ENCODE results near the gene NPHP3. TPM values are rescaled to one million over a fixed set of nuclear protein-coding genes. Genes with fewer than 3 reads are reported as not detected.
A peak's percentile ranks its signal among the peaks of the same experiment; 100 is the strongest.

NPHP3 gene
- polyA plus RNA-seq, 1 of the 3 experiments (the other 2 are of a cell fraction), result 19.0 TPM

DNA sequence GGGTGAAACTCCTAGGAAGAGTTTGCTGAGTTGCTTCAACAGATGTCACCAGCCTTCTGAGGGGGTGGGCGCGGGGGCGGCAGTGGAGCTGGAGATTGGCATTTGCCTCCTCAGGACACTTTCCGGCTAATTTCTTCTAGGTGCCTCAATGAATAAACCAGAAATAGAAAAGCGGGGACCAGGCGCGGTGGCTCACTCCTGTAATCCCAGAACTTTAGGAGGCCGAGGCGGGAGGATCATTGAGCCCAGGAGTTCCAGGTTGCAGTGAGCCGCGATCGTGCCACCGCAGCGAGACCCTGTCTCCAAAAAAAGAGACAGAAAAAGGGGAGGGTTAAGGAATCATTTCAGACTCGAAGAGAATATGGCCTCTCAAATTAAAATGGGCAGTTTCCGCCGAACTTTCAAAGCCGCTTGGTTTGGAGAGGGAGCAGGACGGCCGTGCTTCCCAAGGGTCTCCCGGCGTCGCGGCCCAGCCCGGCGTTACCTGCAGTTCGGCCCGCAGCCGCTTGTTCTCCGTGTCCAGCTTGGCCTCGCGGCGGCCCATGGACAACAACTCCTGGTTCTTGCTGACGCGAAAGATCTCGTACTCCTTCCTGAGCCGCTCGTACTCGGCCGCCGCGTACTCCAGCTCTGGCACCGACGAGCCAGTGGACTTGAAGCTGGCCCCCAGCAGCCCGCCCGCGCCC is 587 bp downstream of the NPHP3 start:
- Histone ChIP-seq H3K9me2 (no peaks in the 10 kb centered on the region), H3K4me1 (ENCODE audit: control insufficient read depth in 1 of 2, insufficient read depth in 2 of 2, low read depth in 1 of 2, low read length in 1 of 2) (peaks cover 4 to 5% of the 10 kb centered on the region in 2 experiments; a peak in 3 of 4 replicates), H3K36me3 (replicated peaks in 1 of 2; ENCODE audit: control insufficient read depth in 1 of 2, insufficient read depth in 2 of 2, low read length in 1 of 2) (peaks cover 20 to 24% of the 10 kb centered on the region in 2 experiments), H3K4me2 (peak overlapping the region; percentile 82), H3F3A (replicated peaks; ENCODE audit: insufficient read depth) (peaks cover 7% of the 10 kb centered on the region), H3K9ac (peak overlapping the region; percentile 91), H3K4me3 (ENCODE audit: low read depth in 2 of 2, low read length in 1 of 2) (peak overlapping the region; percentile 83 to 84), H2AFZ (ENCODE audit: low read depth) (peak overlapping the region; percentile 80), H3K9me3 (no peaks in the 10 kb centered on the region), H4K20me1 (ENCODE audit: insufficient read depth) (peaks cover 13% of the 10 kb centered on the region; the same call in 1 of the 2 replicates), H3K79me2 (ENCODE audit: insufficient read depth) (peaks cover 28% of the 10 kb centered on the region), H3K27ac (ENCODE audit: low read depth in 2 of 2, low read length in 1 of 2) (peak overlapping the region; percentile 85 to 88), H3K27me3 (ENCODE audit: insufficient read depth) (no peaks in the 10 kb centered on the region)
- ChIA-PET POLR2A (interaction anchor here (1.5 kb wide), 1 partner anchor 62 kb away, joined by 5 read pairs; the partner anchor contains the start of genes ACAD11 and UBA5), CTCF (interaction anchor here (0.6 to 1.1 kb wide), 5 partner anchors 10 to 943 kb away, joined by 3 to 4 read pairs (median 3); no protein-coding TSS in a partner anchor)
- TF ChIP-seq IRF3 (IDR thresholded peaks at IDR 0.05; ENCODE audit: low read depth, low read length), result no peak
- TF ChIP-seq SIN3A (IDR thresholded peaks at IDR 0.05; ENCODE audit: borderline replicate concordance, low read depth, low read length), result 0 out of 2 replicates have a peak, but pooled peaks have one; percentile 12
- peak; percentile 41 for TF ChIP-seq CTCF (IDR thresholded peaks at IDR 0.05)
- no peak for DNase-seq
- WGBS (ENCODE audit: low lambda C conversion rate), result 9% methylated on average over 18 of the region's 47 CpGs

- peaks cover 33 to 37% of the 10 kb centered on the region in 2 experiments for H3K36me3 ChIP-seq (replicated peaks in 1 of 2; ENCODE audit: control insufficient read depth in 1 of 2, insufficient read depth in 2 of 2, low read length in 1 of 2)
- ChIA-PET CTCF (interaction anchor here (1.0 kb wide), 1 partner anchor 61 kb away, joined by 4 read pairs; the partner anchor contains the start of genes ACAD11 and UBA5), POLR2A (no interaction called here)
- no peak overlapping the region for H3K9ac ChIP-seq
- WGBS (ENCODE audit: low lambda C conversion rate), result 83% methylated on average over 6 of the region's 6 CpGs
- no peak overlapping the region for H2AFZ ChIP-seq (ENCODE audit: low read depth)
- H3K9me2 ChIP-seq, result no peaks in the 10 kb centered on the region
- peaks cover 40% of the 10 kb centered on the region for H3K79me2 ChIP-seq (ENCODE audit: insufficient read depth)
- no peaks in the 10 kb centered on the region for H3K9me3 ChIP-seq
- peaks cover 9% of the 10 kb centered on the region for H3F3A ChIP-seq (replicated peaks; ENCODE audit: insufficient read depth)
- H4K20me1 ChIP-seq (ENCODE audit: insufficient read depth), result peaks cover 13% of the 10 kb centered on the region; the same call in 1 of the 2 replicates
- no peak for DNase-seq
- H3K4me3 ChIP-seq (ENCODE audit: low read depth in 2 of 2, low read length in 1 of 2), result peak overlapping the region; percentile 3 to 83; a peak in 2 of 4 replicates
- peak overlapping the region; percentile 82 for H3K4me2 ChIP-seq
- H3K4me1 ChIP-seq (ENCODE audit: control insufficient read depth in 1 of 2, insufficient read depth in 2 of 2, low read depth in 1 of 2, low read length in 1 of 2), result peaks cover 4 to 5% of the 10 kb centered on the region in 2 experiments; a peak in 3 of 4 replicates
- no peaks in the 10 kb centered on the region for H3K27me3 ChIP-seq (ENCODE audit: insufficient read depth)
- H3K27ac ChIP-seq (ENCODE audit: low read depth in 2 of 2, low read length in 1 of 2), result no peak overlapping the region
- TF ChIP-seq REST (IDR thresholded peaks at IDR 0.05; ENCODE audit: low read depth, low read length), result no peak
- TF ChIP-seq CTCF (IDR thresholded peaks at IDR 0.05), result no peak
- TF ChIP-seq, protein P1, sequence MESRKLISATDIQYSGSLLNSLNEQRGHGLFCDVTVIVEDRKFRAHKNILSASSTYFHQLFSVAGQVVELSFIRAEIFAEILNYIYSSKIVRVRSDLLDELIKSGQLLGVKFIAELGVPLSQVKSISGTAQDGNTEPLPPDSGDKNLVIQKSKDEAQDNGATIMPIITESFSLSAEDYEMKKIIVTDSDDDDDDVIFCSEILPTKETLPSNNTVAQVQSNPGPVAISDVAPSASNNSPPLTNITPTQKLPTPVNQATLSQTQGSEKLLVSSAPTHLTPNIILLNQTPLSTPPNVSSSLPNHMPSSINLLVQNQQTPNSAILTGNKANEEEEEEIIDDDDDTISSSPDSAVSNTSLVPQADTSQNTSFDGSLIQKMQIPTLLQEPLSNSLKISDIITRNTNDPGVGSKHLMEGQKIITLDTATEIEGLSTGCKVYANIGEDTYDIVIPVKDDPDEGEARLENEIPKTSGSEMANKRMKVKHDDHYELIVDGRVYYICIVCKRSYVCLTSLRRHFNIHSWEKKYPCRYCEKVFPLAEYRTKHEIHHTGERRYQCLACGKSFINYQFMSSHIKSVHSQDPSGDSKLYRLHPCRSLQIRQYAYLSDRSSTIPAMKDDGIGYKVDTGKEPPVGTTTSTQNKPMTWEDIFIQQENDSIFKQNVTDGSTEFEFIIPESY (IDR thresholded peaks at IDR 0.05; ENCODE audit: borderline replicate concordance, low read depth), result no peak
- TF ChIP-seq JUND (IDR thresholded peaks at IDR 0.05), result no peak
- TF ChIP-seq ELF1 (IDR thresholded peaks at IDR 0.05), result no peak
- no peak for TF ChIP-seq FOSL2 (IDR thresholded peaks at IDR 0.05; ENCODE audit: borderline replicate concordance, low read depth)
- TF ChIP-seq TAF1 (IDR thresholded peaks at IDR 0.05; ENCODE audit: borderline replicate concordance, low read depth, low read length), result no peak
- no peak for TF ChIP-seq GABPA (IDR thresholded peaks at IDR 0.05; ENCODE audit: low read depth)
- no peak for TF ChIP-seq SIN3A (IDR thresholded peaks at IDR 0.05; ENCODE audit: borderline replicate concordance, low read depth, low read length)
- TF ChIP-seq TCF12 (IDR thresholded peaks at IDR 0.05), result no peak
- TF ChIP-seq YY1 (IDR thresholded peaks at IDR 0.05; ENCODE audit: low read depth), result no peak
- TF ChIP-seq SMC3 (IDR thresholded peaks at IDR 0.05; ENCODE audit: low read depth, low read length), result no peak
Observed at GRCh38 chr3:132720228-132720627, 2.0 kb downstream of the NPHP3 start.
